Dermis blood vessel endothelial cell (primary cell): ENCODE data around the gene FN3KRP. TPM values are rescaled to one million over a fixed set of nuclear protein-coding genes. Genes with fewer than 3 reads are reported as not detected.

Experiments
- total RNA-seq: library from RNA; depleted of rRNA; stranded (reverse); fragments of >200 nt; gene quantifications from 2 replicates; pipeline ENCODE4 v1.2.3, GENCODE V29; 2014

Gene FN3KRP
- total RNA-seq, 1 donor from 2014 or later, result 19.1 TPM

Other genes starting within 250 kb of the FN3KRP start
- gene FOXK2, start 197.0 kb upstream of the FN3KRP start, total RNA-seq, result 35.1 and 38.2 TPM in 2 replicates
- gene WDR45B, start 68.3 kb upstream of the FN3KRP start, total RNA-seq, result 61.4 and 91.0 TPM in 2 replicates
- 5.8 and 8.9 TPM in 2 replicates for gene RAB40B, start 18.0 kb upstream of the FN3KRP start, total RNA-seq
- gene FN3K, start 18.9 kb downstream of the FN3KRP start, total RNA-seq, result 7.0 and 8.5 TPM in 2 replicates
- 50.9 and 78.6 TPM in 2 replicates for gene TBCD, start 35.4 kb downstream of the FN3KRP start, total RNA-seq
- 0.05 TPM in 1 of 2 replicates, not detected in the other for gene ZNF750, start 123.3 kb downstream of the FN3KRP start, total RNA-seq